GM21447 (cell line): ENCODE data around the gene PSMD1.
"Not testable (repeated sequence)": the region's sequence is repeated elsewhere in the genome, so short reads cannot be mapped to it uniquely, and the experiment has no call there.

ENCODE experiments used
- ATAC-seq: cut with Tn5 transposase; IDR thresholded peaks from one replicate; pipeline ENCODE4 v1.9.1; 2021; ENCODE audit not compliant: unreplicated experiment

The PSMD1 gene

GRCh38 chr2:231056453-231057416 is at the start of gene PSMD1:
Gene PSMD1, plus strand, starts transcription at chr2:231056867. Its CDS starts 159 bp downstream, at chr2:231057026.
- ATAC-seq = peak; percentile 73

GRCh38 chr2:231007286-231008098 is 49.2 kb upstream of the PSMD1 start:
- no peak for ATAC-seq

GRCh38 chr2:231008131-231008530 is 48.5 kb upstream of the PSMD1 start:
- ATAC-seq = no peak

GRCh38 chr2:231009236-231009919 is 47.3 kb upstream of the PSMD1 start:
- no peak for ATAC-seq

GRCh38 chr2:231010201-231010730 is 46.4 kb upstream of the PSMD1 start:
- ATAC-seq = no peak

DNA sequence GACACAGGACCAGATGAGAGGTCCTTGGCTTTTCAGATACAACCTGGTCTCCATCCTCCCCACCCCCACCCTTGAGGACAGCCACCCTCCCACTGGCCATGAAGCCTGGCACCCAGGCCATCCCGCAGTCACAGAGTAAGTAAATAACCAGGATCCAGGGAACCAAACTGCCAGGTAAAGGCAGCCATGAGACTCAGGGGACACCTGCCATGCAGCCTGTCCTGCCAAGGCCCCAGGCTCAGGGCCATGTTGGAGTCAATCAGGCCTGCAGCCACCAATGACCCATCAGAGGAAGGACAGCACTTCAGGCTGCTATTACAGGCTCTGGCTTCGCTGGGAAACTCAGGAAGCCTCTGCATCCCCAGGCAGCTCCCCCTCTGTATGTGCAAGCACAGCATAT is 45.1 kb upstream of the PSMD1 start:
- no peak for ATAC-seq

DNA sequence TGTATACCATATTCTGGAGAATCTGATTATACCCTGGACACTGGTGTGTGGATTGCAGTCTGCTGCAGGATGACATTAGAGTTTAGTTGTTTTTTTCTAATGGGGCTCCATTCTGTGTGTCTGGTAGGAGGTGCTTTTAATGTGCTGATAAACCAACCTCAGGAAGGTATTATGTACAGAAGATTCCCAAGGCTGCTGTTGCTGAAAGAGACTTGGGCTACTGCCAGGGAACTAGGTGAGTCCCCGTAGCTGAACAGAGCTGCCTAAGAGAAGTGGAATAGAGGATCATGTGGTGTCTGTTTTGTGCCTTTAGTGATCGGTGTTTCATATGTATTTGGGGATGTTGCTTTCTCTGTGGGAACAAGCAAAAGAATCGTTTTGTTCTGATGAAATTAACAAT is 44.2 kb upstream of the PSMD1 start:
- ATAC-seq = no peak

GRCh38 chr2:231013820-231014219 is 42.8 kb upstream of the PSMD1 start:
- no peak for ATAC-seq

- ATAC-seq = no peak
Observed at GRCh38 chr2:231015478-231015877, 41.2 kb upstream of the PSMD1 start.

GRCh38 chr2:231015926-231016325 is 40.7 kb upstream of the PSMD1 start:
- no peak for ATAC-seq

GRCh38 chr2:231016566-231017230 is 40.0 kb upstream of the PSMD1 start:
- no peak for ATAC-seq

DNA sequence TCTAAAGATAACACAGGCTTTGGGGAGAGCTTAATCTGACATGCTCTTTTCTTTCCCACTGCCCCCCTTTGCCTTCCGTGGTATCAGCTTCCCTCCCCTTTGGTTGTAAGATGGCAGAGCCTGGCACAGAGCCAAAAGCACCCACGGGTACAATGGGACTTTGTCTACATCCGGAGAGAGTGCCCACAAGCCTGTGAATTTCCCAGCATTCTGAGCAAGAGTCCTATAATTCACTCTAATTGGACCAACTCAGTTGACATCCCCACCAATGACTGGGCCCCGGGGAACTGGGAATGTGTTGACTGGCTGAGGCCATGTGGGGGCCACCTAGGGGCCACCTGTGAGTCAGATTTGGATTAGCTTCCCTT is 39.5 kb upstream of the PSMD1 start:
- ATAC-seq = no peak

- no peak for ATAC-seq
Observed at GRCh38 chr2:231018184-231018583, 38.5 kb upstream of the PSMD1 start.

DNA sequence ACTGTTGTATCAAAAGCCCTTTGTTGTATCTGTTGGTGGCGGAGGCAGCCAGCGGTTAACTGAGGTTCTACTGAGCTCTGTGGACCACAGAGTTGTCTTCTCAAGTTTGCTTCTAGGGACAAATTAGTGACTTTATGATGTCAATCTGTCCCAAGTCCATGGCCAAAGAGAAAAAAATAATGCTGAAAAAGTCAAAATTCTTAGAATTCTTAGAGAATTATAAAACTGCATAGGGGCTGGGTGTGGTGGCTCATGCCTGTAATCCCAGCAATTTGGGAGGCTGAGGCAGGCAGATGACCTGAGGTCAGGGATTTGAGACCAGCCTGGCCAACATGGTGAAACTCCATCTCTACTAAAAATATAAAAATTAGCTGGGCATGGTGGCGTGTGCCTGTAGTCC is 31.6 kb upstream of the PSMD1 start:
- ATAC-seq = not testable (repeated sequence)

GRCh38 chr2:231028889-231029288 is 27.8 kb upstream of the PSMD1 start:
- ATAC-seq = no peak

DNA sequence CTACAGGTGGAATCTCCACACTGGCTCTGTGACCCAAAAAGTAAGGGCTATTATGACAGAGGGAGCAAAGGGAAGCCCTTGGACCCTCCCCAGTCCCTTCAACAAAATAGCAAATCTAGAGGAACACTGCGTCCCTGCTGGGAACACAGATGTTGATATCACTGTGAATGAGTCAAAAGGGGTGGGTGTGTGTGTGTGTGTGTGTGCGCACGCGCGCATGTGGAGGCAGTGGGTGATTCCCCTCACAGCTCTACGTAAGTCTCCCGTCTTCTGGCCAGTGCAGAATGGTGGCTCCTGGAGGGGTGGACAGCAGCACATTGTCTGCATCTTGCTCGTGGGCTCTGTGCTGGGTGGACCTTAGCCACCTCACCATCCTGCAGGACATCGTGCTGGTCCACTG is 27.1 kb upstream of the PSMD1 start:
- no peak for ATAC-seq

DNA sequence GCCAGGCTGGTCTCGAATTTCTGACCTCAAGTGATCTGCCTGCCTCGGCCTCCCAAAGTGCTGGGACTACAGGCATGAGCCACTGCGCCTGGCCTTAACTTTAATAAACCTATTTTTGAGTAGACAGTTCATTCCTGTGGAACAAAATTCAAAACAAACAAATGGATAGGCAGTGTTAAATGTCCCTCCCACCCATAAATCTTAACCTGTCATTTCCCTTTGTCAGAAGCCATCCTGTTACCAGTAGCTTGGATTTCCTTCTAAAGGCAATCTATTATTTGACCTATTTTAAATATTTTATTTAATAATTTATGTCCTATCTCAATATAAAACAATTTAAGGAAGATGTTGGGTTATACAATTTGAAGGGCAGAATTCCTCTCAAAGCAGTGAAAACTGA is 25.9 kb upstream of the PSMD1 start:
- no peak for ATAC-seq

GRCh38 chr2:231032575-231033140 is 24.0 kb upstream of the PSMD1 start:
- ATAC-seq = no peak

- no peak for ATAC-seq
Observed at GRCh38 chr2:231033147-231034132, 23.2 kb upstream of the PSMD1 start.
